ENCODE data around the gene LRRFIP1. TPM values are rescaled to one million over a fixed set of nuclear protein-coding genes. Genes with fewer than 3 reads are reported as not detected.

Gene LRRFIP1
- total and polyA plus RNA-seq, 2 of the 13 experiments (the other 11 are each of a cell fraction or from before 2014, with no cell fraction given): 15.9 to 40.5 TPM

DNA sequence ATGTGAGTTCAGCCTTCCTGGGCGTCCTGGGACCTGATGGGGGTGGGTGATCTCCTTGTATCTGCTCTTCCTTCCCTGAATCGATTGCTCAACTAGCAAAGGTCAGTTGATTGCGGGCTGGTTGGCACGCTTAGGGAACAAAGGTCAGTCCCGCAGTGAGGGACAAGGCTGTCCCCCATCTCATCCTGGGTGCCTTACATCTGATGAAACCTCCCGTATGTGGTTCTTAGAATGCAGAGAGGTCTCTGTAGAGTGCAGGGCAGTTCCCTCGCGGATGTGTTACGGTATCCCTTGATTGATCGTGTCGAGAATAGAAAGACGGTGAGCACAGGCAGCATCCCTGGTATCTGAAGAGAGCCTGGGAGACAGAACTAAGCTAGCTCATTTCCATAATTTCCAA, 114.8 kb downstream of the LRRFIP1 start (continued):
- TF ChIP-seq BRD4 (CRISPR knock-in tag; IDR thresholded peaks at IDR 0.05) (no peak), FOXO1 (CRISPR knock-in tag; IDR thresholded peaks at IDR 0.05) (peak; percentile 82), ARID4A (CRISPR knock-in tag; IDR thresholded peaks at IDR 0.05; ENCODE audit: borderline replicate concordance) (no peak; the same call in 1 of the 2 replicates), ELF1 (CRISPR knock-in tag; IDR thresholded peaks at IDR 0.05) (peak; percentile 32; the same call in 1 of the 2 replicates), ZZZ3 (CRISPR knock-in tag; IDR thresholded peaks at IDR 0.05; ENCODE audit: borderline replicate concordance) (no peak), GPN1 (CRISPR knock-in tag; IDR thresholded peaks at IDR 0.05; ENCODE audit: borderline replicate concordance) (no peak), E2F2 (CRISPR knock-in tag; IDR thresholded peaks at IDR 0.05; ENCODE audit: borderline replicate concordance) (no peak), NFKB2 (CRISPR knock-in tag; IDR thresholded peaks at IDR 0.05; ENCODE audit: borderline replicate concordance) (no peak), CHD4 (IDR thresholded peaks at IDR 0.05; ENCODE audit: borderline replicate concordance, low read length) (no peak; the same call in 1 of the 2 replicates), SRF (IDR thresholded peaks at IDR 0.05; ENCODE audit: low read depth, low read length) (no peak), ERF (CRISPR knock-in tag; IDR thresholded peaks at IDR 0.05) (peak; percentile 78), ETV5 (CRISPR knock-in tag; IDR thresholded peaks at IDR 0.05; ENCODE audit: borderline replicate concordance) (peak; percentile 79; the same call in 1 of the 2 replicates), HHEX (CRISPR knock-in tag; IDR thresholded peaks at IDR 0.05) (peak; percentile 76), KLF12 (CRISPR knock-in tag; IDR thresholded peaks at IDR 0.05; ENCODE audit: borderline replicate concordance) (no peak), ZNF839 (CRISPR knock-in tag; IDR thresholded peaks at IDR 0.05; ENCODE audit: borderline replicate concordance) (no peak), ZFX (CRISPR knock-in tag; IDR thresholded peaks at IDR 0.05; ENCODE audit: low read depth) (no peak), DBP (CRISPR knock-in tag; IDR thresholded peaks at IDR 0.05; ENCODE audit: not compliant biosample characterization) (no peak), PCBP1 (IDR thresholded peaks at IDR 0.05; ENCODE audit: borderline replicate concordance, low read depth, low read length) (no peak), ZBTB25 (CRISPR knock-in tag; IDR thresholded peaks at IDR 0.05) (no peak), TP53 (CRISPR knock-in tag; conservative IDR thresholded peaks at IDR 0.05) (no peak), FOXA3 (CRISPR knock-in tag; IDR thresholded peaks at IDR 0.05) (peak; percentile 80), POLR2AphosphoS2 (IDR thresholded peaks at IDR 0.05; ENCODE audit: low read depth, low read length) (no peak)
- TF ChIP-seq, protein P1, sequence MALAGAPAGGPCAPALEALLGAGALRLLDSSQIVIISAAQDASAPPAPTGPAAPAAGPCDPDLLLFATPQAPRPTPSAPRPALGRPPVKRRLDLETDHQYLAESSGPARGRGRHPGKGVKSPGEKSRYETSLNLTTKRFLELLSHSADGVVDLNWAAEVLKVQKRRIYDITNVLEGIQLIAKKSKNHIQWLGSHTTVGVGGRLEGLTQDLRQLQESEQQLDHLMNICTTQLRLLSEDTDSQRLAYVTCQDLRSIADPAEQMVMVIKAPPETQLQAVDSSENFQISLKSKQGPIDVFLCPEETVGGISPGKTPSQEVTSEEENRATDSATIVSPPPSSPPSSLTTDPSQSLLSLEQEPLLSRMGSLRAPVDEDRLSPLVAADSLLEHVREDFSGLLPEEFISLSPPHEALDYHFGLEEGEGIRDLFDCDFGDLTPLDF (CRISPR knock-in tag; IDR thresholded peaks at IDR 0.05): no peak

Measured in HepG2 (cell line).